Measurements from ENCODE around the gene SHISAL1. TPM values are rescaled to one million over a fixed set of nuclear protein-coding genes. Genes with fewer than 3 reads are reported as not detected.

SHISAL1 gene
- total RNA-seq, 1 experiment from 2014 or later, result 2.9 TPM

GRCh38 chr22:44217346-44217745, 95.4 kb downstream of the SHISAL1 start:
- WGBS (ENCODE audit: extremely low coverage, insufficient read length, low lambda C conversion rate), result no CpG with 5 or more reads among the region's 7 CpGs
- no peak for TF ChIP-seq CTCF (conservative IDR thresholded peaks at IDR 0.05)
- no peak overlapping the region for H2BK12ac ChIP-seq (ENCODE audit: insufficient read length, low read depth, low read length)
- no peaks in the 10 kb centered on the region for H3K27me3 ChIP-seq (ENCODE audit: insufficient read depth, low read length)
- H3K79me2 ChIP-seq (ENCODE audit: insufficient read depth, low read length), result no peaks in the 10 kb centered on the region
- H4K8ac ChIP-seq (replicated peaks; ENCODE audit: insufficient read length, low read depth, low read length), result no peak overlapping the region
- Mint-ChIP-seq H3K4me1 (no peaks in the 10 kb centered on the region), H3K27ac (peak overlapping the region in 1 of 3 experiments; percentile 47; a peak in 3 of 7 replicates), H3K36me3 (ENCODE audit: insufficient read depth in 1 of 3, low read depth in 3 of 3) (peaks cover 0 to 9% (median 0%) of the 10 kb centered on the region in 3 experiments; a peak in 2 of 7 replicates), H3K4me3 (no peak overlapping the region), H3K9me3 (peaks cover 8 to 12% of the 10 kb centered on the region in 2 experiments; a peak in 4 of 5 replicates), H3K27me3 (ENCODE audit: low read depth) (peaks cover 8% of the 10 kb centered on the region)
- no peak overlapping the region for H3K4ac ChIP-seq (ENCODE audit: low read depth, low read length)
- H2AFZ ChIP-seq (ENCODE audit: low read length), result no peak overlapping the region
- no peak overlapping the region for H3K14ac ChIP-seq (ENCODE audit: insufficient read depth, low read length)
- H4K20me1 ChIP-seq (ENCODE audit: control insufficient read depth, insufficient read depth, insufficient read length), result no peaks in the 10 kb centered on the region
- no peak overlapping the region for H4K91ac ChIP-seq (ENCODE audit: insufficient read length, low read depth, low read length)
- H3K4me1 ChIP-seq (ENCODE audit: insufficient read depth, low read length), result no peaks in the 10 kb centered on the region
- no peak overlapping the region for H2BK15ac ChIP-seq (ENCODE audit: low read depth, low read length)
- H3T11ph ChIP-seq (ENCODE audit: low read length), result no peak overlapping the region
- H3K9ac ChIP-seq (ENCODE audit: extremely low read depth, insufficient read length, low read length), result no peak overlapping the region
- H3K79me1 ChIP-seq (ENCODE audit: insufficient read depth, low read depth, low read length, poor library complexity, severe bottlenecking), result no peaks in the 10 kb centered on the region
- no peaks in the 10 kb centered on the region for H3K9me3 ChIP-seq (ENCODE audit: control insufficient read depth, low read depth, low read length)
- no peak overlapping the region for H3K18ac ChIP-seq (ENCODE audit: insufficient read length, low read depth, low read length)
- H3K23ac ChIP-seq (ENCODE audit: insufficient read length, low read depth, low read length), result no peak overlapping the region
- H2AK5ac ChIP-seq (ENCODE audit: insufficient read length, low read length), result no peak overlapping the region
- H2BK20ac ChIP-seq (ENCODE audit: low read depth, low read length, poor library complexity, severe bottlenecking), result no peak overlapping the region
- H4K5ac ChIP-seq (ENCODE audit: insufficient read length, low read depth, low read length), result no peak overlapping the region
- H3K56ac ChIP-seq (ENCODE audit: insufficient read length, low read depth, low read length), result no peak overlapping the region
- H2BK5ac ChIP-seq (ENCODE audit: insufficient read length, low read length), result no peak overlapping the region
- DNase-seq, result no peak
- no peak overlapping the region for H2BK120ac ChIP-seq (ENCODE audit: low read depth, low read length, poor library complexity, severe bottlenecking)
- no peak overlapping the region for H3K27ac ChIP-seq (ENCODE audit: insufficient read length, low read depth, low read length)
- H3K4me2 ChIP-seq (ENCODE audit: insufficient read depth, insufficient read length, low read length), result no peak overlapping the region
- no peaks in the 10 kb centered on the region for H3K23me2 ChIP-seq (ENCODE audit: insufficient read length, low read depth, low read length, poor library complexity, severe bottlenecking)
